ENCODE data around the gene DNAAF5. TPM values are rescaled to one million over a fixed set of nuclear protein-coding genes. Genes with fewer than 3 reads are reported as not detected.

Gene DNAAF5
- total RNA-seq, 6 experiments from 2014 or later, result 25.4 to 33.0 (median 27.5) TPM

DNA sequence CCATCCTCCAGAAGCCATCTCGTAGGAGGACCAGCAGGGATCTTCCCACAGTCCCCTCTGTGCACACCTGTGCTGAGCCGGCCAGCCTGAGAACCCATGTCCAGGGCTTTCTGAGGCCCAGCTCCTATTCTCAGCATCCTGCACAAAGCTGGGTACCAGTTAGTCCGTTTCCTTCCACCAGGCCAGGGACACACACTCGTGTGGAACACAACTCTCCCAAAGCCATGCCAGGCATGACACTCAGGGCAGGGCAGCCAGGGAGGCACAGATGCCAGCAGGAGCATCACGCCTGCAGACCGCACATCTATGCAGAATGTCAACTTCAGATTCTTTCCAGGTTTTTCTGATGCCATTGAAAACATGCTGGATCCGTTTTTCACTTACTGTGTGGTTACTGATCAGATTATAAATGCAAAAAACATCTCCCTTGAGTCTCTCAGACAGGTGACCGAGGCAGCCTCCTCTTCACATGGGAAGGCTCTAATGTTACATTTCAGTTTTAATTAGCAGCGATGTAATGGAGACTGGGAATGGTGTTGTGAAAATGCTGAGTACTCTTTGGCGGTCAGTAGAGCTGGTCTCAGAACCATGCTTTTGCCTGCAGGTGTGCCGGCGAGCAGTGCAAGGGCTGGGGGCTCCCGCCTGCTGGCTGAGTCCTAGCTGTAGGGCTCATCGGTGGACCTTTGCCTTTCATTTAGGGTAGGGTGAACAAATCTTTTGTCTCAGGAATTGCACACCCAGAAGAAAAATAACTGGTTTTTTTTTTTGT lies 102.5 kb downstream of the DNAAF5 start:
- Mint-ChIP-seq H3K4me1 (ENCODE audit: low read depth) (peaks cover 58% of the 10 kb centered on the region), H3K27me3 (ENCODE audit: insufficient read depth) (peaks cover 2% of the 10 kb centered on the region), H3K4me3 (no peak overlapping the region), H3K27ac (peak overlapping the region; percentile 53), H3K9me3 (no peaks in the 10 kb centered on the region), H3K36me3 (ENCODE audit: low read depth) (peaks cover 19% of the 10 kb centered on the region)
- TF ChIP-seq, protein P1, sequence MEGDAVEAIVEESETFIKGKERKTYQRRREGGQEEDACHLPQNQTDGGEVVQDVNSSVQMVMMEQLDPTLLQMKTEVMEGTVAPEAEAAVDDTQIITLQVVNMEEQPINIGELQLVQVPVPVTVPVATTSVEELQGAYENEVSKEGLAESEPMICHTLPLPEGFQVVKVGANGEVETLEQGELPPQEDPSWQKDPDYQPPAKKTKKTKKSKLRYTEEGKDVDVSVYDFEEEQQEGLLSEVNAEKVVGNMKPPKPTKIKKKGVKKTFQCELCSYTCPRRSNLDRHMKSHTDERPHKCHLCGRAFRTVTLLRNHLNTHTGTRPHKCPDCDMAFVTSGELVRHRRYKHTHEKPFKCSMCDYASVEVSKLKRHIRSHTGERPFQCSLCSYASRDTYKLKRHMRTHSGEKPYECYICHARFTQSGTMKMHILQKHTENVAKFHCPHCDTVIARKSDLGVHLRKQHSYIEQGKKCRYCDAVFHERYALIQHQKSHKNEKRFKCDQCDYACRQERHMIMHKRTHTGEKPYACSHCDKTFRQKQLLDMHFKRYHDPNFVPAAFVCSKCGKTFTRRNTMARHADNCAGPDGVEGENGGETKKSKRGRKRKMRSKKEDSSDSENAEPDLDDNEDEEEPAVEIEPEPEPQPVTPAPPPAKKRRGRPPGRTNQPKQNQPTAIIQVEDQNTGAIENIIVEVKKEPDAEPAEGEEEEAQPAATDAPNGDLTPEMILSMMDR (IDR thresholded peaks at IDR 0.05), result no peak
- DNase-seq, result no peak

DNA sequence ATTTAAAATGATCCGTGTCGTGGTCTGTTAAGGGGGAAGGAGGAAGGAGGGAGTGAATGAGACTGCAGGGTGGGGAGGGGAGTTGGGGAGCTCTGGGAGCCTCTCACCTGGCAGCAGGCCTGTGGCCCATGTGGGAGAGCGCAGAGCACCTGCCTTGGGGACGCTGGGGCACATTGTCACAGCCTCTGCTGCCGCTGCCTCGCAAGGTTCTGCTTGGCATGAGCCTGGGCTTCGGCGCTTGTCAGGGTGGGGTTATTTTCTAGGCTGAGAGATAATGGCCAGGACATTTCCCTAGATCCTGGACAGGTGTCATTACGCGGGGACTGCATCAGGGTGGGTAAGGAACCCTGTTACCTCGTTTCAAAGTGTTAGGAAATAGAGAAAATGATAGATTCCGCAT lies 103.6 kb downstream of the DNAAF5 start:
- H3K27ac Mint-ChIP-seq, result peak overlapping the region; percentile 98
- H3K36me3 Mint-ChIP-seq (ENCODE audit: low read depth), result peaks cover 16% of the 10 kb centered on the region
- H3K4me1 Mint-ChIP-seq (ENCODE audit: low read depth), result peaks cover 48% of the 10 kb centered on the region
- TF ChIP-seq, protein P1 (IDR thresholded peaks at IDR 0.05), result no peak
- no peak for DNase-seq
- H3K9me3 Mint-ChIP-seq, result no peaks in the 10 kb centered on the region
- H3K4me3 Mint-ChIP-seq, result no peak overlapping the region
- peaks cover 2% of the 10 kb centered on the region for H3K27me3 Mint-ChIP-seq (ENCODE audit: insufficient read depth)

DNA sequence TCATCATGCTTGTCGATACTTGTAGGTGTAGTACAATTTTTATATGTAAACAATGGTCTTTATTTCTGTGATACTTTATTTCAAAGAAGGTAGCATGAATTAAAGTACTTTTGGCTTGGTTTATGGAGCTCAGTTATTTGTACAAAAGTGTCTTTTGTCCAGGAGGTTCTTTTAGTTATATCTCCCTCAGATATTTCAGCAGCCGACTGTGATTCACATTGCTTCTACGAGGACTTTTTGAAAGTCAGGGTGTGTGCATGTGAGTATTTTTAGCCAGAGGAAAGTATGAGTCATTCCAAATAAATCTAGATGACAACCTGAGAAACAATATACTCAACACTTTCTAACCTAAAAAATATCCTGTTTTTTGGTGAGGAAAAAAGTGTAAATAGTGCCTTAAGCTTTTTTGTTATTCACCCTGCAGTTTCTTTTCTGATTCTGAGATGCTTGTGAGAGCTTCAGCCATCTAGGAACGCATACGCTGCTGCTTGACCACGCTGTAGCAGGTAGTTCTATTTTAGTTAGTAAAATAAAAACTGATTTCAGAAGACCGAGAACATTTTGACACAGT lies 105.2 kb downstream of the DNAAF5 start:
- H3K4me1 Mint-ChIP-seq (ENCODE audit: low read depth), result peaks cover 42% of the 10 kb centered on the region
- no peaks in the 10 kb centered on the region for H3K9me3 Mint-ChIP-seq
- H3K4me3 Mint-ChIP-seq, result peak overlapping the region; percentile 84
- TF ChIP-seq, protein P1 (IDR thresholded peaks at IDR 0.05), result no peak
- H3K27me3 Mint-ChIP-seq (ENCODE audit: insufficient read depth), result peaks cover 2% of the 10 kb centered on the region
- DNase-seq, result peak; percentile 93
- H3K27ac Mint-ChIP-seq, result peak overlapping the region; percentile 98
- peaks cover 12% of the 10 kb centered on the region for H3K36me3 Mint-ChIP-seq (ENCODE audit: low read depth)

DNA sequence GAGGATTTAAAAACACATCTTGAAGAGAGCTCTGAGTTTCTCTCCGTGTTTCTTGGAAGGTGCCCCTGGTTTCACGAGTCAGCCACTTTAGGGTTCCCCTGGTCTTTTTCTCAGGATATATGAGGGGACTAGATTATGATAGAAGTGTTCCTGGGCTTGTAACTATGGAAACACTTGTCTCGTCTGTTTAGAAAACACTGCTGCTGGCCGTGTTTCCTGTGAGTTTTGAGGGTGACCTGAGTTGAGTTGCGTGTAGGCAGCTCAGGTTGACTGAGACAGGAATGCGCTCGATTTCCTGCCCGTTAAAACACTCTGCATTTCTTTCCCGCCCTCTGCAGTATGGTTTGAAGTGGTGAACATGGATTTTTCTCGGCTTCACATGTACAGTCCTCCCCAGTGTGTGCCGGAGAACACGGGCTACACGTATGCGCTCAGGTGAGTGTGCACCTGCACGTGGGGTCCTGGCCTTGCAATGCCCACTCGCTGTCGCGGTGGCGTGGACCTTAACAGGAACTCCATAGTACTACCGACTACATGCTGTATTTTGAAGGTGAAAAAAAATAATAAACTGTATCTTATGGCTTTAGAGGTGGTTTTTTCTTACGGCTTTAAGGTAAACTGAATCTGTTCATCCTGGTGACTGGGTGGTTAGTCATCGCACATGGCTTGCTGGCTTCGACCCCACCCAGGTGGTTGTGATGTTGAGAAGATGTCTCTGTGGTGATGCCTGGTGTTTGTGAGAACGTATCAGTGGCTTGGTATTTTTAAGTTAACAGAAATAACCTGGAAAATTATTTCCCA lies 105.9 kb downstream of the DNAAF5 start, which contains the start of gene SUN1:
Gene SUN1 (plus strand): TSS at position 310 of the 801 bp plus-strand sequence. CDS start 49 bp downstream, at position 359.
- peak within 1 kb of the TSS; percentile 98 for H3K27ac Mint-ChIP-seq
- H3K4me1 Mint-ChIP-seq (ENCODE audit: low read depth), result peaks cover 44% of the 10 kb centered on the region
- peaks cover 13% of the 10 kb centered on the region for H3K36me3 Mint-ChIP-seq (ENCODE audit: low read depth)
- peaks cover 2% of the 10 kb centered on the region for H3K27me3 Mint-ChIP-seq (ENCODE audit: insufficient read depth)
- TF ChIP-seq, protein P1 (IDR thresholded peaks at IDR 0.05), result no peak
- no peaks in the 10 kb centered on the region for H3K9me3 Mint-ChIP-seq
- peak; percentile 70 for DNase-seq
- H3K4me3 Mint-ChIP-seq, result peak within 1 kb of the TSS; percentile 84

DNA sequence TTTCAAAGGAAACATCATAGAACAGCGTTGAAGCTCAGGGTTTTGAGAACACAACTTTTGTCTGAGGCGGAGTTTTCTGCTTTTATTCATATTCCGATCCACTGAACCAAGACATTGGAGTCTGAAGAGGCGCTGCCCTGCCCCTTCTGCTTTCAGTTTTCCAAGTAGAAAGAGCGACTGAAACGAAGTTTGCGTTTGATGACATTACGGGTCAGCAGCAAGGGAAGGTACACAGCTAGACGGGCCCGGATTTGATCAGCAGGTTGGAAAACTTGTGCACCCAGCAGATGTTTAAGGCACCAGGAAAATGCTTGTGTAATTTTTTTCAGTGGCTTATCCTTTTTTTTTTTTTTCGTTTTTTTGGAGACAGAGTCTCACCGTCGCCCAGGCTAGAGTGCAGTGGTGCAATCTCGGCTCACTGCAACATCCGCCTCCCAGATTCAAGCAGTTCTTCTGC lies 106.5 kb downstream of the DNAAF5 start:
- no peaks in the 10 kb centered on the region for H3K9me3 Mint-ChIP-seq
- H3K36me3 Mint-ChIP-seq (ENCODE audit: low read depth), result peaks cover 13% of the 10 kb centered on the region
- H3K4me1 Mint-ChIP-seq (ENCODE audit: low read depth), result peaks cover 44% of the 10 kb centered on the region
- DNase-seq, result no peak
- H3K27me3 Mint-ChIP-seq (ENCODE audit: insufficient read depth), result peaks cover 2% of the 10 kb centered on the region
- TF ChIP-seq, protein P1 (IDR thresholded peaks at IDR 0.05), result no peak
- peak overlapping the region; percentile 98 for H3K27ac Mint-ChIP-seq
- peak overlapping the region; percentile 84 for H3K4me3 Mint-ChIP-seq
